ENCODE data around the gene GRK1.

The GRK1 gene

GRCh38 chr13:113763254-113763653 is 96.2 kb downstream of the GRK1 start:
- DNase-seq = no peak

- no peak for DNase-seq
Observed at GRCh38 chr13:113763961-113764792, 97.2 kb downstream of the GRK1 start.

GRCh38 chr13:113764793-113765563 is 98.0 kb downstream of the GRK1 start:
- DNase-seq = no peak

- DNase-seq = no peak
Observed at GRCh38 chr13:113765564-113765910, 98.5 kb downstream of the GRK1 start.

GRCh38 chr13:113766035-113766800 is 99.2 kb downstream of the GRK1 start:
- DNase-seq = no peak

- DNase-seq = no peak
Observed at GRCh38 chr13:113767366-113767765, 100.3 kb downstream of the GRK1 start.

- no peak for DNase-seq
Observed at GRCh38 chr13:113768018-113768905, 101.2 kb downstream of the GRK1 start.

GRCh38 chr13:113769106-113769505 is 102.1 kb downstream of the GRK1 start:
- no peak for DNase-seq

GRCh38 chr13:113769881-113770280 is 102.9 kb downstream of the GRK1 start:
- DNase-seq = no peak

- no peak for DNase-seq
Observed at GRCh38 chr13:113770441-113770840, 103.4 kb downstream of the GRK1 start.

GRCh38 chr13:113770937-113771336 is 103.9 kb downstream of the GRK1 start:
- DNase-seq = no peak

- no peak for DNase-seq
Observed at GRCh38 chr13:113771709-113772331, 104.8 kb downstream of the GRK1 start.

GRCh38 chr13:113774177-113775107 is 107.4 kb downstream of the GRK1 start:
- no peak for DNase-seq

- no peak for DNase-seq
Observed at GRCh38 chr13:113775451-113776145, 108.6 kb downstream of the GRK1 start.

GRCh38 chr13:113776231-113777125 is 109.5 kb downstream of the GRK1 start:
- DNase-seq = no peak

- DNase-seq = no peak
Observed at GRCh38 chr13:113777311-113778260, 110.6 kb downstream of the GRK1 start.

GRCh38 chr13:113781571-113781970 is 114.6 kb downstream of the GRK1 start:
- DNase-seq = no peak

- DNase-seq = no peak
Observed at GRCh38 chr13:113782472-113782871, 115.5 kb downstream of the GRK1 start.

All from NCI-H2227 treated with DMSO at 0.1 percent for 48 hours (cell line).